Measurements from ENCODE around the gene TFEB.

DNA sequence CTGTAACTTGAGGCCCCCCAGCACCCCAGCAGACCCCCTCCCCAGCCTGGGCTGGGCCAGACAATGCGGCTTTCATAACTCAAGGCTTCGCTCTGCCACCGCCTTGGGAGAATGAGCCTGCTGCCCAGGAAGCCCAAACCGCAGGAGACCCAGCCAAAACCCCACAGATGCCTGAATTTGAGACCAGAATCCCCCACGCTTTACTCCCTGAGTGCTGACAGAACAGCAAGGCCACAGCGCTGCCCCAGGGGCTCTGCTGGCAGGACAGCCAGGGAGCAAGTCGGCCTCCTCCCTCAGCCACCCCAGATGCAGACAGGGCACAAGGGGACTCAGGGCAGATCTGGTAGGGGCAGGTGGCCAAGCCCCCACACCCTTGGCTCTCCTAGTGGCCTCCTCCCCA is 95.0 kb downstream of the TFEB start:
- TF ChIP-seq, protein P1, sequence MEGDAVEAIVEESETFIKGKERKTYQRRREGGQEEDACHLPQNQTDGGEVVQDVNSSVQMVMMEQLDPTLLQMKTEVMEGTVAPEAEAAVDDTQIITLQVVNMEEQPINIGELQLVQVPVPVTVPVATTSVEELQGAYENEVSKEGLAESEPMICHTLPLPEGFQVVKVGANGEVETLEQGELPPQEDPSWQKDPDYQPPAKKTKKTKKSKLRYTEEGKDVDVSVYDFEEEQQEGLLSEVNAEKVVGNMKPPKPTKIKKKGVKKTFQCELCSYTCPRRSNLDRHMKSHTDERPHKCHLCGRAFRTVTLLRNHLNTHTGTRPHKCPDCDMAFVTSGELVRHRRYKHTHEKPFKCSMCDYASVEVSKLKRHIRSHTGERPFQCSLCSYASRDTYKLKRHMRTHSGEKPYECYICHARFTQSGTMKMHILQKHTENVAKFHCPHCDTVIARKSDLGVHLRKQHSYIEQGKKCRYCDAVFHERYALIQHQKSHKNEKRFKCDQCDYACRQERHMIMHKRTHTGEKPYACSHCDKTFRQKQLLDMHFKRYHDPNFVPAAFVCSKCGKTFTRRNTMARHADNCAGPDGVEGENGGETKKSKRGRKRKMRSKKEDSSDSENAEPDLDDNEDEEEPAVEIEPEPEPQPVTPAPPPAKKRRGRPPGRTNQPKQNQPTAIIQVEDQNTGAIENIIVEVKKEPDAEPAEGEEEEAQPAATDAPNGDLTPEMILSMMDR (IDR thresholded peaks at IDR 0.05) = no peak
- TF ChIP-seq POLR2AphosphoS5 (IDR thresholded peaks at IDR 0.05) (no peak), POLR2A (IDR thresholded peaks at IDR 0.05) (no peak)
